Measurements from ENCODE around the gene TOR1A.

DNA sequence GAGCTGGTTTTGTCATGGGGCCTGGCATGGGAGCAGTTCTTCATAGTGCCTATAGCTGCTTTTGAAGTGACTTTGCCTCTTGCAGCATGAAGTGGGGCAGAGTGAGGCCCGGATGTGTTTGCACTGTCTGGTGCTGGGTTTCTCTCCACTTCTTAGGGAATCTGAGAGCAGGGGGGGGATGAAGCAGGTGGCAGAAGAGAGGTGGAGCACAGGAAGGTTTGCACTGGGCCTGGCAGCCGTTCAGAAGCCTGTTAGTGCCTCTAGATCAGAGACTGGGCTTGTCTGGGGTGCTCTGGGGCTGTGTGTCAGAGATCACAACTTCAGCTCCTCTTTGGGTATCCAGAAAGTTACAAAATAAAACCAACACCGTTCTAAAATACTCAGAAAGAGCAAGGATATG, 29.7 kb upstream of the TOR1A start:
- TF ChIP-seq EZH2 (IDR thresholded peaks at IDR 0.05; ENCODE audit: borderline replicate concordance, low read length), result no peak
- TF ChIP-seq, protein P1, sequence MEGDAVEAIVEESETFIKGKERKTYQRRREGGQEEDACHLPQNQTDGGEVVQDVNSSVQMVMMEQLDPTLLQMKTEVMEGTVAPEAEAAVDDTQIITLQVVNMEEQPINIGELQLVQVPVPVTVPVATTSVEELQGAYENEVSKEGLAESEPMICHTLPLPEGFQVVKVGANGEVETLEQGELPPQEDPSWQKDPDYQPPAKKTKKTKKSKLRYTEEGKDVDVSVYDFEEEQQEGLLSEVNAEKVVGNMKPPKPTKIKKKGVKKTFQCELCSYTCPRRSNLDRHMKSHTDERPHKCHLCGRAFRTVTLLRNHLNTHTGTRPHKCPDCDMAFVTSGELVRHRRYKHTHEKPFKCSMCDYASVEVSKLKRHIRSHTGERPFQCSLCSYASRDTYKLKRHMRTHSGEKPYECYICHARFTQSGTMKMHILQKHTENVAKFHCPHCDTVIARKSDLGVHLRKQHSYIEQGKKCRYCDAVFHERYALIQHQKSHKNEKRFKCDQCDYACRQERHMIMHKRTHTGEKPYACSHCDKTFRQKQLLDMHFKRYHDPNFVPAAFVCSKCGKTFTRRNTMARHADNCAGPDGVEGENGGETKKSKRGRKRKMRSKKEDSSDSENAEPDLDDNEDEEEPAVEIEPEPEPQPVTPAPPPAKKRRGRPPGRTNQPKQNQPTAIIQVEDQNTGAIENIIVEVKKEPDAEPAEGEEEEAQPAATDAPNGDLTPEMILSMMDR (conservative IDR thresholded peaks at IDR 0.05 in 1 of 2, IDR thresholded peaks at IDR 0.05 in 1 of 2; ENCODE audit: extremely low read depth in 1 of 2, insufficient read depth in 1 of 2, low read depth in 1 of 2, low read length in 2 of 2), result no peak

Data from mammary epithelial cell (primary cell).